Measurements from ENCODE around the gene TRIM38.
"Not testable (repeated sequence)": the region's sequence is repeated elsewhere in the genome, so short reads cannot be mapped to it uniquely, and the experiment has no call there.

Gene TRIM38

GRCh38 chr6:25927178-25927577, 35.4 kb upstream of the TRIM38 start:
- Histone ChIP-seq H3K36me3 (ENCODE audit: insufficient read depth, low read length) (no peaks in the 10 kb centered on the region), H4K20me1 (ENCODE audit: insufficient read depth, low read length) (no peaks in the 10 kb centered on the region), H3K4me1 (ENCODE audit: insufficient read depth, low read length, severe bottlenecking) (no peaks in the 10 kb centered on the region), H3K9me3 (ENCODE audit: low read length) (no peaks in the 10 kb centered on the region), H3K9ac (ENCODE audit: low read length) (no peak overlapping the region), H3K4me3 (ENCODE audit: low read depth, low read length, poor library complexity, severe bottlenecking) (no peak overlapping the region), H3K27ac (ENCODE audit: low read depth, low read length, poor library complexity, severe bottlenecking) (no peak overlapping the region), H3K79me2 (ENCODE audit: insufficient read depth, low read length) (no peaks in the 10 kb centered on the region), H2AFZ (ENCODE audit: low read length) (no peak overlapping the region), H3K4me2 (ENCODE audit: low read length) (no peak overlapping the region), H3F3A (ENCODE audit: insufficient read depth, low read length) (no peaks in the 10 kb centered on the region), H3K27me3 (ENCODE audit: insufficient read depth, low read length) (no peaks in the 10 kb centered on the region), H3K9me2 (ENCODE audit: low read depth, low read length) (no peaks in the 10 kb centered on the region)
- TF ChIP-seq EZH2 (IDR thresholded peaks at IDR 0.05; ENCODE audit: borderline replicate concordance, low read length) (no peak), CTCF (IDR thresholded peaks at IDR 0.05; ENCODE audit: low read length) (no peak)

GRCh38 chr6:25927756-25928216, 34.8 kb upstream of the TRIM38 start:
- Histone ChIP-seq H2AFZ (ENCODE audit: low read length) (no peak overlapping the region), H4K20me1 (ENCODE audit: insufficient read depth, low read length) (no peaks in the 10 kb centered on the region), H3K36me3 (ENCODE audit: insufficient read depth, low read length) (no peaks in the 10 kb centered on the region), H3K9me2 (ENCODE audit: low read depth, low read length) (no peaks in the 10 kb centered on the region), H3K4me1 (ENCODE audit: insufficient read depth, low read length, severe bottlenecking) (no peaks in the 10 kb centered on the region), H3K4me2 (ENCODE audit: low read length) (no peak overlapping the region), H3K27ac (ENCODE audit: low read depth, low read length, poor library complexity, severe bottlenecking) (no peak overlapping the region), H3K4me3 (ENCODE audit: low read depth, low read length, poor library complexity, severe bottlenecking) (no peak overlapping the region), H3K9me3 (ENCODE audit: low read length) (no peaks in the 10 kb centered on the region), H3K79me2 (ENCODE audit: insufficient read depth, low read length) (no peaks in the 10 kb centered on the region), H3K9ac (ENCODE audit: low read length) (no peak overlapping the region), H3K27me3 (ENCODE audit: insufficient read depth, low read length) (no peaks in the 10 kb centered on the region), H3F3A (ENCODE audit: insufficient read depth, low read length) (no peaks in the 10 kb centered on the region)
- TF ChIP-seq CTCF (IDR thresholded peaks at IDR 0.05; ENCODE audit: low read length) (no peak), EZH2 (IDR thresholded peaks at IDR 0.05; ENCODE audit: borderline replicate concordance, low read length) (no peak)

- no peak overlapping the region for H2AFZ ChIP-seq (ENCODE audit: low read length)
- no peak overlapping the region for H3K4me2 ChIP-seq (ENCODE audit: low read length)
- no peak for TF ChIP-seq CTCF (IDR thresholded peaks at IDR 0.05; ENCODE audit: low read length)
- TF ChIP-seq EZH2 (IDR thresholded peaks at IDR 0.05; ENCODE audit: borderline replicate concordance, low read length) = no peak
- H3K4me1 ChIP-seq (ENCODE audit: insufficient read depth, low read length, severe bottlenecking) = no peaks in the 10 kb centered on the region
- no peaks in the 10 kb centered on the region for H3K27me3 ChIP-seq (ENCODE audit: insufficient read depth, low read length)
- H3K9ac ChIP-seq (ENCODE audit: low read length) = no peak overlapping the region
- H4K20me1 ChIP-seq (ENCODE audit: insufficient read depth, low read length) = no peaks in the 10 kb centered on the region
- no peaks in the 10 kb centered on the region for H3K36me3 ChIP-seq (ENCODE audit: insufficient read depth, low read length)
- no peak overlapping the region for H3K4me3 ChIP-seq (ENCODE audit: low read depth, low read length, poor library complexity, severe bottlenecking)
- H3K79me2 ChIP-seq (ENCODE audit: insufficient read depth, low read length) = no peaks in the 10 kb centered on the region
- H3K27ac ChIP-seq (ENCODE audit: low read depth, low read length, poor library complexity, severe bottlenecking) = no peak overlapping the region
- no peaks in the 10 kb centered on the region for H3K9me2 ChIP-seq (ENCODE audit: low read depth, low read length)
- H3F3A ChIP-seq (ENCODE audit: insufficient read depth, low read length) = no peaks in the 10 kb centered on the region
- no peaks in the 10 kb centered on the region for H3K9me3 ChIP-seq (ENCODE audit: low read length)
Measured at GRCh38 chr6:25928562-25929324, 33.9 kb upstream of the TRIM38 start.

- H3K9ac ChIP-seq (ENCODE audit: low read length); H3K9me2 ChIP-seq (ENCODE audit: low read depth, low read length); H3K4me1 ChIP-seq (ENCODE audit: insufficient read depth, low read length, severe bottlenecking); H3K36me3 ChIP-seq (ENCODE audit: insufficient read depth, low read length); H3K79me2 ChIP-seq (ENCODE audit: insufficient read depth, low read length); H3K9me3 ChIP-seq (ENCODE audit: low read length); H2AFZ ChIP-seq (ENCODE audit: low read length); H4K20me1 ChIP-seq (ENCODE audit: insufficient read depth, low read length); H3F3A ChIP-seq (ENCODE audit: insufficient read depth, low read length); H3K27me3 ChIP-seq (ENCODE audit: insufficient read depth, low read length); H3K27ac ChIP-seq (ENCODE audit: low read depth, low read length, poor library complexity, severe bottlenecking); H3K4me3 ChIP-seq (ENCODE audit: low read depth, low read length, poor library complexity, severe bottlenecking); H3K4me2 ChIP-seq (ENCODE audit: low read length): not testable (repeated sequence)
Measured at GRCh38 chr6:25929785-25930184, 32.8 kb upstream of the TRIM38 start.
